ENCODE results near the gene NELL2. TPM values are rescaled to one million over a fixed set of nuclear protein-coding genes. Genes with fewer than 3 reads are reported as not detected.

Gene NELL2
- polyA plus RNA-seq, 2 donors, result 0.44 to 0.63 TPM

- Histone ChIP-seq H3K27ac (ENCODE audit: low read depth in 2 of 2, low read length in 1 of 2) (no peak overlapping the region), H3K9me3 (ENCODE audit: control insufficient read depth in 2 of 2, insufficient read depth in 1 of 2, low read depth in 1 of 2, low read length in 1 of 2) (no peaks in the 10 kb centered on the region), H3K4me3 (ENCODE audit: low read depth in 1 of 2, low read length in 2 of 2) (no peak overlapping the region), H3K36me3 (ENCODE audit: control insufficient read depth in 2 of 2, insufficient read depth in 2 of 2, low read length in 1 of 2) (no peaks in the 10 kb centered on the region), H3K4me1 (ENCODE audit: control insufficient read depth in 2 of 2, insufficient read depth in 2 of 2, low read length in 1 of 2) (no peaks in the 10 kb centered on the region), H3K27me3 (ENCODE audit: control insufficient read depth in 1 of 2, insufficient read depth in 2 of 2, low read length in 2 of 2) (no peaks in the 10 kb centered on the region)
- WGBS, 2 donors, result 89 to 93% methylated on average over 2 of the region's 2 CpGs
Observed at GRCh38 chr12:44717612-44718011, 158.5 kb downstream of the NELL2 start.

GRCh38 chr12:44716711-44717110 lies 159.4 kb downstream of the NELL2 start:
- no peaks in the 10 kb centered on the region for H3K27me3 ChIP-seq (ENCODE audit: control insufficient read depth in 1 of 2, insufficient read depth in 2 of 2, low read length in 2 of 2)
- H3K36me3 ChIP-seq (ENCODE audit: control insufficient read depth in 2 of 2, insufficient read depth in 2 of 2, low read length in 1 of 2), result no peaks in the 10 kb centered on the region
- no peak overlapping the region for H3K4me3 ChIP-seq (ENCODE audit: low read depth in 1 of 2, low read length in 2 of 2)
- no peaks in the 10 kb centered on the region for H3K4me1 ChIP-seq (ENCODE audit: control insufficient read depth in 2 of 2, insufficient read depth in 2 of 2, low read length in 1 of 2)
- H3K27ac ChIP-seq (ENCODE audit: low read depth in 2 of 2, low read length in 1 of 2), result no peak overlapping the region
- 82 to 87% methylated on average over 2 of the region's 2 CpGs for WGBS, 2 donors
- no peaks in the 10 kb centered on the region for H3K9me3 ChIP-seq (ENCODE audit: control insufficient read depth in 2 of 2, insufficient read depth in 1 of 2, low read depth in 1 of 2, low read length in 1 of 2)

- H3K9me3 ChIP-seq (ENCODE audit: control insufficient read depth in 2 of 2, insufficient read depth in 1 of 2, low read depth in 1 of 2, low read length in 1 of 2), result no peaks in the 10 kb centered on the region
- no peak overlapping the region for H3K4me3 ChIP-seq (ENCODE audit: low read depth in 1 of 2, low read length in 2 of 2)
- H3K27me3 ChIP-seq (ENCODE audit: control insufficient read depth in 1 of 2, insufficient read depth in 2 of 2, low read length in 2 of 2), result no peaks in the 10 kb centered on the region
- WGBS, 2 donors, result 80 to 90% methylated on average over 1 of the region's 1 CpG
- no peak overlapping the region for H3K27ac ChIP-seq (ENCODE audit: low read depth in 2 of 2, low read length in 1 of 2)
- no peaks in the 10 kb centered on the region for H3K4me1 ChIP-seq (ENCODE audit: control insufficient read depth in 2 of 2, insufficient read depth in 2 of 2, low read length in 1 of 2)
- no peaks in the 10 kb centered on the region for H3K36me3 ChIP-seq (ENCODE audit: control insufficient read depth in 2 of 2, insufficient read depth in 2 of 2, low read length in 1 of 2)
Observed at GRCh38 chr12:44711736-44712135, 164.4 kb downstream of the NELL2 start.

GRCh38 chr12:44709166-44709565 lies 166.9 kb downstream of the NELL2 start:
- no peak overlapping the region for H3K4me3 ChIP-seq (ENCODE audit: low read depth in 1 of 2, low read length in 2 of 2)
- H3K36me3 ChIP-seq (ENCODE audit: control insufficient read depth in 2 of 2, insufficient read depth in 2 of 2, low read length in 1 of 2), result no peaks in the 10 kb centered on the region
- H3K27ac ChIP-seq (ENCODE audit: low read depth in 2 of 2, low read length in 1 of 2), result no peak overlapping the region
- whole genome bisulfite sequencing, 2 donors, result 88 to 90% methylated on average over 2 of the region's 2 CpGs
- no peaks in the 10 kb centered on the region for H3K9me3 ChIP-seq (ENCODE audit: control insufficient read depth in 2 of 2, insufficient read depth in 1 of 2, low read depth in 1 of 2, low read length in 1 of 2)
- no peaks in the 10 kb centered on the region for H3K4me1 ChIP-seq (ENCODE audit: control insufficient read depth in 2 of 2, insufficient read depth in 2 of 2, low read length in 1 of 2)
- H3K27me3 ChIP-seq (ENCODE audit: control insufficient read depth in 1 of 2, insufficient read depth in 2 of 2, low read length in 2 of 2), result no peaks in the 10 kb centered on the region

GRCh38 chr12:44708218-44708617 lies 167.9 kb downstream of the NELL2 start:
- WGBS, 2 donors, result 90 to 92% methylated on average over 2 of the region's 2 CpGs
- Histone ChIP-seq H3K36me3 (ENCODE audit: control insufficient read depth in 2 of 2, insufficient read depth in 2 of 2, low read length in 1 of 2) (no peaks in the 10 kb centered on the region), H3K9me3 (ENCODE audit: control insufficient read depth in 2 of 2, insufficient read depth in 1 of 2, low read depth in 1 of 2, low read length in 1 of 2) (no peaks in the 10 kb centered on the region), H3K27ac (ENCODE audit: low read depth in 2 of 2, low read length in 1 of 2) (no peak overlapping the region), H3K27me3 (ENCODE audit: control insufficient read depth in 1 of 2, insufficient read depth in 2 of 2, low read length in 2 of 2) (no peaks in the 10 kb centered on the region), H3K4me3 (ENCODE audit: low read depth in 1 of 2, low read length in 2 of 2) (no peak overlapping the region), H3K4me1 (ENCODE audit: control insufficient read depth in 2 of 2, insufficient read depth in 2 of 2, low read length in 1 of 2) (no peaks in the 10 kb centered on the region)

GRCh38 chr12:44703182-44703910 lies 172.8 kb downstream of the NELL2 start:
- Histone ChIP-seq H3K4me1 (ENCODE audit: control insufficient read depth in 2 of 2, insufficient read depth in 2 of 2, low read length in 1 of 2) (no peaks in the 10 kb centered on the region), H3K36me3 (ENCODE audit: control insufficient read depth in 2 of 2, insufficient read depth in 2 of 2, low read length in 1 of 2) (no peaks in the 10 kb centered on the region), H3K27ac (ENCODE audit: low read depth in 2 of 2, low read length in 1 of 2) (no peak overlapping the region), H3K27me3 (ENCODE audit: control insufficient read depth in 1 of 2, insufficient read depth in 2 of 2, low read length in 2 of 2) (no peaks in the 10 kb centered on the region), H3K9me3 (ENCODE audit: control insufficient read depth in 2 of 2, insufficient read depth in 1 of 2, low read depth in 1 of 2, low read length in 1 of 2) (no peaks in the 10 kb centered on the region), H3K4me3 (ENCODE audit: low read depth in 1 of 2, low read length in 2 of 2) (no peak overlapping the region)
- 78 to 80% methylated on average over 3 of the region's 3 CpGs for WGBS, 2 donors

- Histone ChIP-seq H3K27me3 (ENCODE audit: control insufficient read depth in 1 of 2, insufficient read depth in 2 of 2, low read length in 2 of 2) (no peaks in the 10 kb centered on the region), H3K27ac (ENCODE audit: low read depth in 2 of 2, low read length in 1 of 2) (no peak overlapping the region), H3K9me3 (ENCODE audit: control insufficient read depth in 2 of 2, insufficient read depth in 1 of 2, low read depth in 1 of 2, low read length in 1 of 2) (no peaks in the 10 kb centered on the region), H3K4me3 (ENCODE audit: low read depth in 1 of 2, low read length in 2 of 2) (no peak overlapping the region), H3K4me1 (ENCODE audit: control insufficient read depth in 2 of 2, insufficient read depth in 2 of 2, low read length in 1 of 2) (no peaks in the 10 kb centered on the region), H3K36me3 (ENCODE audit: control insufficient read depth in 2 of 2, insufficient read depth in 2 of 2, low read length in 1 of 2) (no peaks in the 10 kb centered on the region)
- WGBS, 2 donors, result 47 to 67% methylated on average over 2 of the region's 2 CpGs
Observed at GRCh38 chr12:44697511-44697910, 178.6 kb downstream of the NELL2 start.

GRCh38 chr12:44696542-44696941 lies 179.6 kb downstream of the NELL2 start:
- H3K27me3 ChIP-seq (ENCODE audit: control insufficient read depth in 1 of 2, insufficient read depth in 2 of 2, low read length in 2 of 2), result no peaks in the 10 kb centered on the region
- no peaks in the 10 kb centered on the region for H3K9me3 ChIP-seq (ENCODE audit: control insufficient read depth in 2 of 2, insufficient read depth in 1 of 2, low read depth in 1 of 2, low read length in 1 of 2)
- H3K4me3 ChIP-seq (ENCODE audit: low read depth in 1 of 2, low read length in 2 of 2), result no peak overlapping the region
- H3K4me1 ChIP-seq (ENCODE audit: control insufficient read depth in 2 of 2, insufficient read depth in 2 of 2, low read length in 1 of 2), result no peaks in the 10 kb centered on the region
- no peaks in the 10 kb centered on the region for H3K36me3 ChIP-seq (ENCODE audit: control insufficient read depth in 2 of 2, insufficient read depth in 2 of 2, low read length in 1 of 2)
- H3K27ac ChIP-seq (ENCODE audit: low read depth in 2 of 2, low read length in 1 of 2), result no peak overlapping the region

GRCh38 chr12:44694017-44694416 lies 182.1 kb downstream of the NELL2 start:
- Histone ChIP-seq H3K9me3 (ENCODE audit: control insufficient read depth in 2 of 2, insufficient read depth in 1 of 2, low read depth in 1 of 2, low read length in 1 of 2) (no peaks in the 10 kb centered on the region), H3K27ac (ENCODE audit: low read depth in 2 of 2, low read length in 1 of 2) (no peak overlapping the region), H3K4me1 (ENCODE audit: control insufficient read depth in 2 of 2, insufficient read depth in 2 of 2, low read length in 1 of 2) (no peaks in the 10 kb centered on the region), H3K4me3 (ENCODE audit: low read depth in 1 of 2, low read length in 2 of 2) (no peak overlapping the region), H3K27me3 (ENCODE audit: control insufficient read depth in 1 of 2, insufficient read depth in 2 of 2, low read length in 2 of 2) (no peaks in the 10 kb centered on the region), H3K36me3 (ENCODE audit: control insufficient read depth in 2 of 2, insufficient read depth in 2 of 2, low read length in 1 of 2) (no peaks in the 10 kb centered on the region)
- WGBS, 2 donors, result 68 to 77% methylated on average over 4 of the region's 4 CpGs

- Histone ChIP-seq H3K4me1 (ENCODE audit: control insufficient read depth in 2 of 2, insufficient read depth in 2 of 2, low read length in 1 of 2) (no peaks in the 10 kb centered on the region), H3K4me3 (ENCODE audit: low read depth in 1 of 2, low read length in 2 of 2) (no peak overlapping the region), H3K36me3 (ENCODE audit: control insufficient read depth in 2 of 2, insufficient read depth in 2 of 2, low read length in 1 of 2) (no peaks in the 10 kb centered on the region), H3K9me3 (ENCODE audit: control insufficient read depth in 2 of 2, insufficient read depth in 1 of 2, low read depth in 1 of 2, low read length in 1 of 2) (no peaks in the 10 kb centered on the region), H3K27ac (ENCODE audit: low read depth in 2 of 2, low read length in 1 of 2) (no peak overlapping the region), H3K27me3 (ENCODE audit: control insufficient read depth in 1 of 2, insufficient read depth in 2 of 2, low read length in 2 of 2) (no peaks in the 10 kb centered on the region)
- WGBS, 2 donors, result 84 to 86% methylated on average over 3 of the region's 3 CpGs
Observed at GRCh38 chr12:44689587-44689986, 186.5 kb downstream of the NELL2 start.
